ENCODE data around the gene HIVEP3. TPM values are rescaled to one million over a fixed set of nuclear protein-coding genes. Genes with fewer than 3 reads are reported as not detected.

HIVEP3 gene
- total RNA-seq, 6 experiments from 2014 or later: 1.4 to 3.9 (median 2.2) TPM

DNA sequence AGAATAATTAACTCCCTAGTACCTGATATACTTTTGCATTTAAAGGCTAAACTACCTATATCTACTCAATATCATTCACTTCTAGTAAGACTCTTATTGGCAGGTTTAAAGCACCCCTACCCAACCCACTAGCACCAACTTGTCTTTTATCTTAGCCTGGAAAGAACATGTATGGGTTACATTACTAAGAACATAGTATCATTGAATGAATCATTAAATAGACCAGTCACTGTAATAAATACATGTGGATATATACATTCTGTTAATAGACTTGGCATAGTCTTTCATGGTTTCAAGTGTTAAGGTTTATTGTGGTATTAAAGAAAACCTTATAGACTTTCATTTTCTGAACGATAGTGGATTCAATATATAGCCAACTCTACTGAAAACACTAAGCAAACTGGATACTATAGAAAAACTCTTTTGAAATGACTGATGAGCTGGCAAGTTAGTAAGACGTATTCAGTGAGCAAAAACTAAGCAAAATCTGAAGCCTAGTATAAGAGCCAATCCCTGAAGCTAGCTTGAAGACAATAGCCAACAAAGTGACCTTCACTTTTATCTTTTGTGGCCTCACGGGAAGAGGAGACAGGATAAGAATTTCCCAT is 10.3 kb downstream of the HIVEP3 start:
- intact Hi-C loops (cut with DNase I): no loop called here
- DNase-seq (no peak), ATAC-seq (no peak)
- no peaks in the 10 kb centered on the region for H3K9me3 ChIP-seq
- no peaks in the 10 kb centered on the region for H3K27me3 ChIP-seq
- 60% methylated on average over 3 of the region's 3 CpGs for WGBS (ENCODE audit: insufficient coverage, low coverage, low lambda C conversion rate, missing lambda C conversion rate)
- H3K36me3 ChIP-seq: no peaks in the 10 kb centered on the region
- no peaks in the 10 kb centered on the region for H3K4me1 ChIP-seq
- H3K27ac ChIP-seq: no peak overlapping the region
- no peak overlapping the region for H3K4me3 ChIP-seq
- TF ChIP-seq, protein P1, sequence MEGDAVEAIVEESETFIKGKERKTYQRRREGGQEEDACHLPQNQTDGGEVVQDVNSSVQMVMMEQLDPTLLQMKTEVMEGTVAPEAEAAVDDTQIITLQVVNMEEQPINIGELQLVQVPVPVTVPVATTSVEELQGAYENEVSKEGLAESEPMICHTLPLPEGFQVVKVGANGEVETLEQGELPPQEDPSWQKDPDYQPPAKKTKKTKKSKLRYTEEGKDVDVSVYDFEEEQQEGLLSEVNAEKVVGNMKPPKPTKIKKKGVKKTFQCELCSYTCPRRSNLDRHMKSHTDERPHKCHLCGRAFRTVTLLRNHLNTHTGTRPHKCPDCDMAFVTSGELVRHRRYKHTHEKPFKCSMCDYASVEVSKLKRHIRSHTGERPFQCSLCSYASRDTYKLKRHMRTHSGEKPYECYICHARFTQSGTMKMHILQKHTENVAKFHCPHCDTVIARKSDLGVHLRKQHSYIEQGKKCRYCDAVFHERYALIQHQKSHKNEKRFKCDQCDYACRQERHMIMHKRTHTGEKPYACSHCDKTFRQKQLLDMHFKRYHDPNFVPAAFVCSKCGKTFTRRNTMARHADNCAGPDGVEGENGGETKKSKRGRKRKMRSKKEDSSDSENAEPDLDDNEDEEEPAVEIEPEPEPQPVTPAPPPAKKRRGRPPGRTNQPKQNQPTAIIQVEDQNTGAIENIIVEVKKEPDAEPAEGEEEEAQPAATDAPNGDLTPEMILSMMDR (IDR thresholded peaks at IDR 0.05): no peak
- TF ChIP-seq POLR2A (IDR thresholded peaks at IDR 0.05): no peak

DNA sequence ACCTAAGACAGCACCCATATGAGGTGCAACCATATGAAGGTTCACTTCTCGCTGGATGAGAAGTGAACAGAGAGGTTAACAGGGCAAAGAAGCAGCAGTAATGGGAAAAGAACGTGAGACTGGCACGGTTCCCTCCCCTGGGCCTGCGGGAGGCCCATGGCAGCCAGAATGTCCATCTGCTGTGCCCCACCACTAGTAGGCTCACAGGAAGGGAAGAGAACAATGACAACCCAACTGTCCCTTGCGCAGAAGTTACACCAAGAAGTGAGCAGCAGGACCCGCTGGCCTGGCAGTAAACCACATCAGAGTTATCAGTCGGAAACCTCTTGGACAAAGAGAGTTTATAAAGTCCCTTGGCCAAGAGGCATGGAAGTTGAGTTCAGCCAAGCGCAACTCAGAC is 11.3 kb downstream of the HIVEP3 start:
- Histone ChIP-seq H3K27me3 (no peaks in the 10 kb centered on the region), H3K27ac (no peak overlapping the region), H3K9me3 (no peaks in the 10 kb centered on the region), H3K36me3 (no peaks in the 10 kb centered on the region), H3K4me3 (no peak overlapping the region), H3K4me1 (no peaks in the 10 kb centered on the region)
- 92% methylated on average over 6 of the region's 8 CpGs for WGBS (ENCODE audit: insufficient coverage, low coverage, low lambda C conversion rate, missing lambda C conversion rate)
- TF ChIP-seq, protein P1 (IDR thresholded peaks at IDR 0.05): no peak
- TF ChIP-seq POLR2A (IDR thresholded peaks at IDR 0.05): no peak
- intact Hi-C loops (cut with DNase I): no loop called here
- DNase-seq: no peak
- ATAC-seq: no peak

DNA sequence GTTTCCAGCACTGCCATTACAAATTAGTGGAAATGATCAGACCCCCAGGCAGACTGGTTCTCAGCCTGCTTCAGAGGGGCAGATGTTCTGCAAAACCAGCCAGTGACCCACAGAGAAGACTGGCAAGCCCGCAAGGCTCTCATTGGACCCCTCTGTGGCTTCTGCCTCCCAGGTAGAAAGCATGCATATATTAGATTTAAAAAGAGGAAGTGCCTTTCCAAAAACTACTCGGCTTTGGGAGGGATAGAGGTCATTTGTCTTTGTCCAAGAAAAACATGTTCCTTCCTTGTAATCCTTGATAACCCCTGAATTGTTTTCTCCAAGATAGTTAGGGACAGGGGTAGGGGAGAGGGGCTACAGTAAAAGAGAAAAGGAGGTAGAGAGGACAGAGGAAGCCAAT is 11.8 kb downstream of the HIVEP3 start:
- Histone ChIP-seq H3K9me3 (no peaks in the 10 kb centered on the region), H3K36me3 (no peaks in the 10 kb centered on the region), H3K4me3 (no peak overlapping the region), H3K27ac (no peak overlapping the region), H3K27me3 (no peaks in the 10 kb centered on the region), H3K4me1 (no peaks in the 10 kb centered on the region)
- intact Hi-C loops (cut with DNase I): no loop called here
- TF ChIP-seq, protein P1 (IDR thresholded peaks at IDR 0.05): no peak
- TF ChIP-seq POLR2A (IDR thresholded peaks at IDR 0.05): no peak
- 66% methylated on average over 2 of the region's 2 CpGs for WGBS (ENCODE audit: insufficient coverage, low coverage, low lambda C conversion rate, missing lambda C conversion rate)
- no peak for ATAC-seq
- no peak for DNase-seq

DNA sequence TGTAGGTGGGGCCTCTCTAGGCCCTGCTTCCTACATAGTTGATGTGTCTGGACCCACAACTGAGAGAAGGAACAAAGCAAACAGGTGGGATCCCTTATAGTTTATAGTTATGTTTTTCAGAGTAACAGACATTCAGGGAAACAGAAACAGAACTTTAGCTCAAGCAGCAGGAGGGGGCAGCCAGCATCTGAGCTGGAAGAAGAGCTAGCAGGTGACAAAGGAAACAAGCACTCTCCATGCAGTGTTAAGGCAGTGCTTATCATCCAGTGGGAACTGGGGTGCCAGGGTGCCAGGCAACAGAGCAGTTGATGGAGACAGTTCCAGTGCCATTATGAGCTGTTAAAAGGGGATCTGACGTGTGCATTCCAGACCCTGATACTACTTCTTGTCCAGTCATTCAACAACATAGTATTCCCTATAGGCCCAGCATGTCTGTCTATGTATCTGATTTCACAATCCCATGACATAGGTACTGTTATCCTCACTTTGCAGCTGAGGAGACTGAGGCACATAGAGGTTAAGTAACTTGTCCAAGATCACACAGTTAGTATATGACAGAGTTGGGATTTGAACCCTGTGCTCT is 13.5 kb downstream of the HIVEP3 start:
- H3K36me3 ChIP-seq: no peaks in the 10 kb centered on the region
- no peak overlapping the region for H3K27ac ChIP-seq
- ATAC-seq (no peak), DNase-seq (no peak)
- intact Hi-C loops (cut with DNase I): no loop called here
- no peaks in the 10 kb centered on the region for H3K27me3 ChIP-seq
- H3K4me3 ChIP-seq: no peak overlapping the region
- H3K4me1 ChIP-seq: no peaks in the 10 kb centered on the region
- TF ChIP-seq, protein P1 (IDR thresholded peaks at IDR 0.05): no peak
- no peak for TF ChIP-seq POLR2A (IDR thresholded peaks at IDR 0.05)
- no CpG with 5 or more reads among the region's 1 CpG for WGBS (ENCODE audit: insufficient coverage, low coverage, low lambda C conversion rate, missing lambda C conversion rate)
- no peaks in the 10 kb centered on the region for H3K9me3 ChIP-seq

Measured in right lobe of liver (tissue), 6 donors.